Measurements from ENCODE around the gene RAP1GDS1. TPM values are rescaled to one million over a fixed set of nuclear protein-coding genes. Genes with fewer than 3 reads are reported as not detected.
"Not testable (repeated sequence)": the region's sequence is repeated elsewhere in the genome, so short reads cannot be mapped to it uniquely, and the experiment has no call there.

The RAP1GDS1 gene
- total and polyA plus RNA-seq, 7 donors, result 5.6 to 12.4 (median 9.9) TPM

- WGBS, 3 donors, result 84 to 86% (median 85%) methylated on average over 5 of the region's 5 CpGs
- DNase-seq (no peak), ATAC-seq (no peak)
- Histone ChIP-seq H3K36me3 (ENCODE audit: insufficient read depth in 1 of 2, low read depth in 1 of 2) (no peaks in the 10 kb centered on the region), H3K27ac (no peak overlapping the region), H3K4me3 (no peak overlapping the region), H3K9me3 (no peaks in the 10 kb centered on the region), H3K4me1 (no peaks in the 10 kb centered on the region), H3K27me3 (ENCODE audit: insufficient read depth in 3 of 3, low read length in 2 of 3) (peaks cover 0 to 2% (median 0%) of the 10 kb centered on the region in 3 donors)
- no peak for TF ChIP-seq CTCF (IDR thresholded peaks at IDR 0.05)
- intact Hi-C loops (cut with DNase I), result no loop called here
Measured at GRCh38 chr4:98473046-98473445, 211.9 kb downstream of the RAP1GDS1 start.

- TF ChIP-seq CTCF (IDR thresholded peaks at IDR 0.05), result no peak
- WGBS, 3 donors, result 86 to 98% (median 92%) methylated on average over 3 of the region's 3 CpGs
- H3K27ac ChIP-seq, result no peak overlapping the region
- no peak overlapping the region for H3K4me3 ChIP-seq
- ATAC-seq (no peak), DNase-seq (no peak)
- no peaks in the 10 kb centered on the region for H3K27me3 ChIP-seq (ENCODE audit: insufficient read depth in 3 of 3, low read length in 2 of 3)
- H3K9me3 ChIP-seq, result no peaks in the 10 kb centered on the region
- H3K36me3 ChIP-seq (ENCODE audit: insufficient read depth in 1 of 2, low read depth in 1 of 2), result no peaks in the 10 kb centered on the region
- intact Hi-C loops (cut with DNase I), result no loop called here
- H3K4me1 ChIP-seq, result no peaks in the 10 kb centered on the region
Measured at GRCh38 chr4:98474408-98474844, 213.2 kb downstream of the RAP1GDS1 start.

GRCh38 chr4:98476891-98477290 lies 215.7 kb downstream of the RAP1GDS1 start:
- no peak overlapping the region for H3K27ac ChIP-seq
- H3K9me3 ChIP-seq, result no peaks in the 10 kb centered on the region
- TF ChIP-seq CTCF (IDR thresholded peaks at IDR 0.05), result no peak
- no peak overlapping the region for H3K4me3 ChIP-seq
- no peak for ATAC-seq
- no peaks in the 10 kb centered on the region for H3K36me3 ChIP-seq (ENCODE audit: insufficient read depth in 1 of 2, low read depth in 1 of 2)
- no peaks in the 10 kb centered on the region for H3K27me3 ChIP-seq (ENCODE audit: insufficient read depth in 3 of 3, low read length in 2 of 3)
- DNase-seq, result no peak
- H3K4me1 ChIP-seq, result no peaks in the 10 kb centered on the region
- intact Hi-C loops (cut with DNase I), result no loop called here
- WGBS, 3 donors, result 92 to 97% (median 96%) methylated on average over 9 of the region's 9 CpGs

- 57 to 65% (median 58%) methylated on average over 2 of the region's 2 CpGs for WGBS, 3 donors
- H3K4me3 ChIP-seq; H3K4me1 ChIP-seq; H3K27me3 ChIP-seq (ENCODE audit: insufficient read depth in 3 of 3, low read length in 2 of 3); H3K36me3 ChIP-seq (ENCODE audit: insufficient read depth in 1 of 2, low read depth in 1 of 2); ATAC-seq; H3K27ac ChIP-seq; DNase-seq; intact Hi-C loops (cut with DNase I); H3K9me3 ChIP-seq: not testable (repeated sequence)
Measured at GRCh38 chr4:98479590-98479989, 218.4 kb downstream of the RAP1GDS1 start.

- DNase-seq (no peak), ATAC-seq (no peak)
- Histone ChIP-seq H3K4me1 (no peaks in the 10 kb centered on the region), H3K36me3 (ENCODE audit: insufficient read depth in 1 of 2, low read depth in 1 of 2) (no peaks in the 10 kb centered on the region), H3K9me3 (no peaks in the 10 kb centered on the region), H3K27me3 (ENCODE audit: insufficient read depth in 3 of 3, low read length in 2 of 3) (no peaks in the 10 kb centered on the region), H3K27ac (no peak overlapping the region), H3K4me3 (no peak overlapping the region)
- intact Hi-C loops (cut with DNase I), result no loop called here
- TF ChIP-seq CTCF (IDR thresholded peaks at IDR 0.05), result no peak
- 78 to 81% (median 81%) methylated on average over 5 of the region's 5 CpGs for WGBS, 3 donors
Measured at GRCh38 chr4:98480535-98480934, 219.4 kb downstream of the RAP1GDS1 start.
